Tibial nerve (tissue), 4 donors: ENCODE results near the gene HSP90AB1.

ENCODE experiments used
- CTCF ChIP-seq, 5 experiments: fragments of 200-600 bp in 3 of 5; fragments of 450-650 bp in 2 of 5; sonication (generic) in 3 of 5; IDR thresholded peaks; one replicate each; pipeline ENCODE4 v1.5.1; 2016 to 2019; ENCODE audit warnings: antibody characterized with exemption in 5 of 5, mild to moderate bottlenecking in 3 of 5, moderate library complexity in 2 of 5
- EP300 ChIP-seq, 2 donors: sonication (generic); formaldehyde crosslinking; IDR thresholded peaks; one replicate each; pipeline ENCODE4 v1.6.1; 2017; ENCODE audit warnings: antibody characterized with exemption in 2 of 2, mild to moderate bottlenecking in 1 of 2
- POLR2A ChIP-seq, 2 donors: fragments of 450-650 bp; IDR thresholded peaks; one replicate each; pipeline ENCODE4 v1.6.1; 2017; ENCODE audit warnings: antibody characterized with exemption in 2 of 2, mild to moderate bottlenecking in 2 of 2, moderate library complexity in 2 of 2

- TF ChIP-seq EP300 (IDR thresholded peaks at IDR 0.05) (no peak), CTCF (IDR thresholded peaks at IDR 0.05) (no peak), POLR2A (IDR thresholded peaks at IDR 0.05) (no peak)
These were observed 16.7 kb upstream of the HSP90AB1 start for GRCh38 chr6:44230034-44230675.
